ENCODE data around the gene TEX22. TPM values are rescaled to one million over a fixed set of nuclear protein-coding genes. Genes with fewer than 3 reads are reported as not detected.

TEX22 gene
- polyA plus RNA-seq, 1 experiment: 0.05 TPM

DNA sequence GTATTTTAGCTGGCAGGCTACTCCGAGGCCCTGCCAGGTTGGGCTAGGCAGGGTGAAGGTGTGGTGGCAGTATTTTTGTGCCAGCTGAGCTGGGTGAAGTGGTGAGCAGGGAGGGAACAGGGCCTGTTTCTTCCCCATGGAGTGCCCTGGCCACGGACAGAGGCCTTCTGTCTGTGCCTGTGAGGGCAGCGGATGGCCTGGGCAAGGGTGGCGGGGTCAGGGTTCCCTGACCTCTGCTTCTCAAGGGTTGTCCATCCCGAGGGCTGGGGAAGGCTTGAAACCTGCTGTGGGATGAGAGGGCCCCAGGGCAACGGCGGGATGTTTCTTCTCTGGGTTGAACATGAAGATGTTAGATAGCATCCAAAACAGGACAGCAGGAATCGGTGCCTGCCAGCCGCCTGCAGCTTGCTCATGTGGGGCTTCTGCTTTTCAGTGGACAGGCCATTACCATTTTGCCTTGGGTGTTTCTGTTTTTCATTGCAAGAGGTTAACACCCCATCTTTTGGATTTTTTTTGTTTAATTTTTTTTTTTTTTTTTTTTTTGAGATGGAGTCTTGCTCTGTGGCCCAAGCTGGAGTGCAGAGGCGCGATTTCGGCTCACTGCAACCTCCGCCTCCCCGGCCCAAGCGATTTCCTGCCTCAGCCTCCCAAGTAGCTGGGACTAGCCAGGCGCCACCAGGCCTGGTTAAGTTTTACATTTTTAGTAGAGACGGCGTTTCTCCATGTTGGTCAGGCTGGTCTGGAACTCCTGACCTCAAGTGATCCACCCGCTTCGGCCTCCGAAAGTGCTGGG lies 24.6 kb downstream of the TEX22 start:
- POLR2A ChIA-PET: no interaction called here
- H3K4me3 ChIP-seq (ENCODE audit: low read depth, low read length): no peak overlapping the region
- TF ChIP-seq, protein P1, sequence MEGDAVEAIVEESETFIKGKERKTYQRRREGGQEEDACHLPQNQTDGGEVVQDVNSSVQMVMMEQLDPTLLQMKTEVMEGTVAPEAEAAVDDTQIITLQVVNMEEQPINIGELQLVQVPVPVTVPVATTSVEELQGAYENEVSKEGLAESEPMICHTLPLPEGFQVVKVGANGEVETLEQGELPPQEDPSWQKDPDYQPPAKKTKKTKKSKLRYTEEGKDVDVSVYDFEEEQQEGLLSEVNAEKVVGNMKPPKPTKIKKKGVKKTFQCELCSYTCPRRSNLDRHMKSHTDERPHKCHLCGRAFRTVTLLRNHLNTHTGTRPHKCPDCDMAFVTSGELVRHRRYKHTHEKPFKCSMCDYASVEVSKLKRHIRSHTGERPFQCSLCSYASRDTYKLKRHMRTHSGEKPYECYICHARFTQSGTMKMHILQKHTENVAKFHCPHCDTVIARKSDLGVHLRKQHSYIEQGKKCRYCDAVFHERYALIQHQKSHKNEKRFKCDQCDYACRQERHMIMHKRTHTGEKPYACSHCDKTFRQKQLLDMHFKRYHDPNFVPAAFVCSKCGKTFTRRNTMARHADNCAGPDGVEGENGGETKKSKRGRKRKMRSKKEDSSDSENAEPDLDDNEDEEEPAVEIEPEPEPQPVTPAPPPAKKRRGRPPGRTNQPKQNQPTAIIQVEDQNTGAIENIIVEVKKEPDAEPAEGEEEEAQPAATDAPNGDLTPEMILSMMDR (IDR thresholded peaks at IDR 0.05; ENCODE audit: low read depth, low read length): no peak
- DNase-seq (ENCODE audit: low read depth, low spot score): no peak
- peaks cover 12% of the 10 kb centered on the region for H3K9me3 ChIP-seq (ENCODE audit: control insufficient read depth, insufficient read depth, low read length)
- H3K27ac ChIP-seq (ENCODE audit: low read depth, low read length): no peak overlapping the region
- CTCF ChIA-PET: no interaction called here
- H3K27me3 ChIP-seq (ENCODE audit: control insufficient read depth, insufficient read depth, low read length): no peaks in the 10 kb centered on the region

DNA sequence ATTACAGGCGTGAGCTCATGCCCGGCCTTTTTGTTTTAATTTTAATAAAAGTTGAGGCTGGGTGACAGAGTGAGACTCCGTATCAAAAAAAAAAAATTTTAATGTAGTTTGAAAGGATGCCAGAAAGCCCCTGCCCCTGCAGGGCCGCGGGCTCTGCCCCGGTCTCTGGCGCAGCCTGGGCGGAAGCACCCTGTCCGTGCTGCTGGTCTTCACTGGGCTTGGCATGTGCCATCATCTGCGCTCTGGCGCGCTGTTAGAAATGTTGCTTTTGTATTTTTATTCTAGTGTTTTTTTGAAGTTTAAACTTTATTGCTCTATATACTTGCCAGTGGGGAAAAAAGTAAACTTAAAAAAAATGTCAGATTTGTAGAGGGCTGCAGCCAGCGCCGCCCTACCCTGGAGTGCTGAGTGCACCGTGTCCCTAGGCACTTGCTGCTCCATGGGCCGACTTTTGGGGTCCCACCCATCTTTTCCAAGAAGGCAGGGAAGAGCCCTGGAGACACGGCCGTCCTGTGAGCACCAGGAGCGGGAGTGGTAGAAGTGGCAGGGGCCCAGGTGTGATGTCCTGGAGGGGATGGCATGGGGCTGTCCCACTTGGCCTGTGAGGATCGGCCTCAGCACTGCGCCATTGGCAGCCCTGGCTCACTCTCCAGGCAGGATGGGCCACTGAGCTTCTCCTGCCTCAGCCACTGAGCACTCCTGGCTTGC lies 25.3 kb downstream of the TEX22 start:
- TF ChIP-seq, protein P1 (IDR thresholded peaks at IDR 0.05; ENCODE audit: low read depth, low read length): no peak
- ChIA-PET CTCF (no interaction called here), POLR2A (no interaction called here)
- DNase-seq (ENCODE audit: low read depth, low spot score): no peak
- Histone ChIP-seq H3K4me3 (ENCODE audit: low read depth, low read length) (no peak overlapping the region), H3K27ac (ENCODE audit: low read depth, low read length) (no peak overlapping the region), H3K9me3 (ENCODE audit: control insufficient read depth, insufficient read depth, low read length) (peaks cover 12% of the 10 kb centered on the region), H3K27me3 (ENCODE audit: control insufficient read depth, insufficient read depth, low read length) (no peaks in the 10 kb centered on the region)

DNA sequence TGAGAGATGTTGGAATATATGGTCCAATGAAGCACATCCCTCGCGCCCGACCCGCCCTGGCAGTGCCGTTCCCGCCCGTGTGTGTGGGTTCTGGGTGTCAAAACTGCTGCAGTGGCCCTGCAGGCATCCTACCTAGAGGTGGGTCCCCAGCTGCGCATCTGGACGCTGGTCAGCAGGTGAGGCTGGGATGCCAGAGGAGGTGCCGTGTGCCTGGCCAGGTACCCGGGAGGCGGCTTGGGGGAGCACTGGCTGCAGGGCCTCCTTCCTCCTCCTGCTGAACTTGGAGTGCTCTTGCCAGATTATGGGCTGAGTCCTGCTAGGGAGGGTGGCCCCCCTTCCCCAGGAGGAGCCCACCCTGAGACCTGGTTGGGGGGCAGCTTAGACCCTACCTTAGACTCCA lies 26.5 kb downstream of the TEX22 start:
- Histone ChIP-seq H3K4me3 (ENCODE audit: low read depth, low read length) (no peak overlapping the region), H3K27ac (ENCODE audit: low read depth, low read length) (no peak overlapping the region), H3K27me3 (ENCODE audit: control insufficient read depth, insufficient read depth, low read length) (no peaks in the 10 kb centered on the region), H3K9me3 (ENCODE audit: control insufficient read depth, insufficient read depth, low read length) (peaks cover 12% of the 10 kb centered on the region)
- POLR2A ChIA-PET: no interaction called here
- CTCF ChIA-PET: no interaction called here
- TF ChIP-seq, protein P1 (IDR thresholded peaks at IDR 0.05; ENCODE audit: low read depth, low read length): no peak
- no peak for DNase-seq (ENCODE audit: low read depth, low spot score)

DNA sequence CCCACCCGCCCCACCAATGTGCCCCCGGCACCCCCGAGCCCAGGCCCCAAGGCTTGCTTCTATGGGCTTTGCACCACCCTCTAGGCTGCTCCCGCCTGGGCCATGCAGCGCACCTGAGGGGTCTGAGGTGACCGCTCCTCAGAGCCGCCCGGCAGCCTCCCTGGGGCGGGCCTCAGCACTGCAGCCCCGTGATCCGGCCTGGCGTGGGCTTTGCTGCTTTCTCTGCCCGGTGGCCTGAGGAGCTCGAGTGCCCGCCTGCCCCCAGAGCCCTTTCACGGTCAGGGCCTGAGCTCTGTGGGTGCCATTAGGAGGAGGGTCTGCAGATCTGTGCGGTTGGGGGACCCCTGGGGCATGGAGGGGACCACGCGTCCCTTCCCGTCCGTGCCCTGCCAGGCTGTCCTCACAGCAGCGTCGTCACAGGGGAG lies 27.5 kb downstream of the TEX22 start:
- no peak overlapping the region for H3K27ac ChIP-seq (ENCODE audit: low read depth, low read length)
- POLR2A ChIA-PET: no interaction called here

More for the DNA sequence above, 27.5 kb downstream of the TEX22 start:
- Histone ChIP-seq H3K4me3 (ENCODE audit: low read depth, low read length) (no peak overlapping the region), H3K9me3 (ENCODE audit: control insufficient read depth, insufficient read depth, low read length) (peaks cover 12% of the 10 kb centered on the region), H3K27me3 (ENCODE audit: control insufficient read depth, insufficient read depth, low read length) (no peaks in the 10 kb centered on the region)
- CTCF ChIA-PET: no interaction called here
- TF ChIP-seq, protein P1 (IDR thresholded peaks at IDR 0.05; ENCODE audit: low read depth, low read length): no peak
- no peak for DNase-seq (ENCODE audit: low read depth, low spot score)
